Skeletal muscle satellite cell (primary cell): Measurements from ENCODE around the gene DUSP19.
"Not testable (repeated sequence)": the region's sequence is repeated elsewhere in the genome, so short reads cannot be mapped to it uniquely, and the experiment has no call there.

Experiments
- H3K27me3 ChIP-seq: 2 replicates; pipeline ENCODE4 v1.7.0; 2013; ENCODE audit warnings: low read length; ENCODE audit not compliant: control insufficient read depth, insufficient read depth
- H3K36me3 ChIP-seq: 2 replicates; pipeline ENCODE4 v1.7.0; 2013; ENCODE audit warnings: mild to moderate bottlenecking, control low read depth, low read length; ENCODE audit not compliant: insufficient read depth
- H3K4me1 ChIP-seq: 2 replicates; pipeline ENCODE4 v1.7.0; 2013; ENCODE audit warnings: low read length; ENCODE audit not compliant: control insufficient read depth, insufficient read depth
- H3K4me2 ChIP-seq: 2 replicates; pipeline ENCODE4 v1.7.0; 2013; ENCODE audit warnings: mild to moderate bottlenecking, low read length
- H3K4me3 ChIP-seq: 2 replicates; pipeline ENCODE4 v1.7.0; 2013; ENCODE audit warnings: low read length
- H3K9ac ChIP-seq: 2 replicates; pipeline ENCODE4 v1.7.0; 2013; ENCODE audit warnings: mild to moderate bottlenecking, low read depth, low read length, moderate library complexity
- H3K9me3 ChIP-seq: replicated peaks from 2 replicates; pipeline ENCODE4 v1.7.0; 2013; ENCODE audit warnings: mild to moderate bottlenecking, control low read depth, low read length

The DUSP19 gene

GRCh38 chr2:183038341-183039300 lies 39.9 kb upstream of the DUSP19 start, which contains the start of gene NCKAP1:
Gene NCKAP1, minus strand, starts transcription at chr2:183038457. Its CDS starts 358 bp downstream, at chr2:183038099.
- no peaks in the 10 kb centered on the region for H3K9me3 ChIP-seq
- H3K4me1 ChIP-seq: peaks cover 20% of the 10 kb centered on the region
- peak within 1 kb of the TSS; percentile 86 for H3K4me3 ChIP-seq
- H3K27me3 ChIP-seq: no peaks in the 10 kb centered on the region
- H3K9ac ChIP-seq: peak within 1 kb of the TSS; percentile 92
- peak within 1 kb of the TSS; percentile 96 for H3K4me2 ChIP-seq
- no peaks in the 10 kb centered on the region for H3K36me3 ChIP-seq

- no peak overlapping the region for H3K4me2 ChIP-seq
- no peaks in the 10 kb centered on the region for H3K27me3 ChIP-seq
- no peaks in the 10 kb centered on the region for H3K9me3 ChIP-seq
- no peak overlapping the region for H3K9ac ChIP-seq
- H3K36me3 ChIP-seq: no peaks in the 10 kb centered on the region
- peaks cover 2% of the 10 kb centered on the region for H3K4me1 ChIP-seq
- no peak overlapping the region for H3K4me3 ChIP-seq
Measured at GRCh38 chr2:183040604-183041003, 37.9 kb upstream of the DUSP19 start.

GRCh38 chr2:183043580-183043979 lies 35.0 kb upstream of the DUSP19 start:
- not testable (repeated sequence) for H3K27me3 ChIP-seq, H3K4me1 ChIP-seq, H3K4me2 ChIP-seq, H3K36me3 ChIP-seq, H3K9me3 ChIP-seq, H3K9ac ChIP-seq, H3K4me3 ChIP-seq

GRCh38 chr2:183047486-183048125 lies 30.9 kb upstream of the DUSP19 start:
- H3K36me3 ChIP-seq, H3K4me3 ChIP-seq, H3K4me2 ChIP-seq, H3K27me3 ChIP-seq, H3K9ac ChIP-seq, H3K4me1 ChIP-seq, H3K9me3 ChIP-seq: not testable (repeated sequence)

GRCh38 chr2:183049420-183049819 lies 29.1 kb upstream of the DUSP19 start:
- no peaks in the 10 kb centered on the region for H3K4me1 ChIP-seq
- no peaks in the 10 kb centered on the region for H3K36me3 ChIP-seq
- H3K9me3 ChIP-seq: no peaks in the 10 kb centered on the region
- no peak overlapping the region for H3K4me3 ChIP-seq
- peaks cover 5% of the 10 kb centered on the region for H3K27me3 ChIP-seq
- H3K4me2 ChIP-seq: no peak overlapping the region
- H3K9ac ChIP-seq: no peak overlapping the region

GRCh38 chr2:183057333-183057985 lies 21.1 kb upstream of the DUSP19 start:
- no peak overlapping the region for H3K9ac ChIP-seq

GRCh38 chr2:183059561-183059960 lies 19.0 kb upstream of the DUSP19 start:
- H3K36me3 ChIP-seq: no peaks in the 10 kb centered on the region
- H3K9me3 ChIP-seq: no peaks in the 10 kb centered on the region
- H3K27me3 ChIP-seq: no peaks in the 10 kb centered on the region

More at GRCh38 chr2:183057333-183057985, 21.1 kb upstream of the DUSP19 start:
- no peaks in the 10 kb centered on the region for H3K27me3 ChIP-seq
- H3K4me1 ChIP-seq: peaks cover 11% of the 10 kb centered on the region
- H3K4me3 ChIP-seq: no peak overlapping the region
- H3K4me2 ChIP-seq: no peak overlapping the region
- no peaks in the 10 kb centered on the region for H3K36me3 ChIP-seq
- no peaks in the 10 kb centered on the region for H3K9me3 ChIP-seq

GRCh38 chr2:183060571-183061231 lies 17.8 kb upstream of the DUSP19 start:
- H3K4me1 ChIP-seq: peaks cover 19% of the 10 kb centered on the region
- H3K9me3 ChIP-seq: no peaks in the 10 kb centered on the region
- no peaks in the 10 kb centered on the region for H3K27me3 ChIP-seq
- H3K4me2 ChIP-seq: no peak overlapping the region
- no peak overlapping the region for H3K9ac ChIP-seq
- H3K36me3 ChIP-seq: no peaks in the 10 kb centered on the region
- H3K4me3 ChIP-seq: no peak overlapping the region

More at GRCh38 chr2:183059561-183059960, 19.0 kb upstream of the DUSP19 start:
- Histone ChIP-seq H3K4me1 (peaks cover 19% of the 10 kb centered on the region), H3K4me3 (no peak overlapping the region), H3K9ac (no peak overlapping the region), H3K4me2 (peak overlapping the region; percentile 37)

- no peaks in the 10 kb centered on the region for H3K36me3 ChIP-seq
- no peak overlapping the region for H3K9ac ChIP-seq
- no peak overlapping the region for H3K4me3 ChIP-seq
- no peak overlapping the region for H3K4me2 ChIP-seq
- H3K9me3 ChIP-seq: no peaks in the 10 kb centered on the region
- peaks cover 6% of the 10 kb centered on the region for H3K27me3 ChIP-seq
- H3K4me1 ChIP-seq: peaks cover 19% of the 10 kb centered on the region
Measured at GRCh38 chr2:183063083-183063482, 15.5 kb upstream of the DUSP19 start.

GRCh38 chr2:183068561-183068960 lies 10.0 kb upstream of the DUSP19 start:
- no peaks in the 10 kb centered on the region for H3K36me3 ChIP-seq
- H3K4me1 ChIP-seq: no peaks in the 10 kb centered on the region
- H3K9ac ChIP-seq: no peak overlapping the region
- no peak overlapping the region for H3K4me3 ChIP-seq
- peaks cover 6% of the 10 kb centered on the region for H3K27me3 ChIP-seq
- no peak overlapping the region for H3K4me2 ChIP-seq
- no peaks in the 10 kb centered on the region for H3K9me3 ChIP-seq

- no peak overlapping the region for H3K9ac ChIP-seq
- H3K9me3 ChIP-seq: no peaks in the 10 kb centered on the region
- peaks cover 7% of the 10 kb centered on the region for H3K27me3 ChIP-seq
- no peaks in the 10 kb centered on the region for H3K4me1 ChIP-seq
- no peak overlapping the region for H3K4me3 ChIP-seq
- no peaks in the 10 kb centered on the region for H3K36me3 ChIP-seq
- H3K4me2 ChIP-seq: no peak overlapping the region
Measured at GRCh38 chr2:183069174-183069573, 9.4 kb upstream of the DUSP19 start.
